OCI-M2 (cell line): ENCODE measurements around the gene CDH22.

Experiments
- DNase-seq: peaks from one replicate; lab custom pipeline; 2025; ENCODE audit not compliant: unreplicated experiment; lab: John Stamatoyannopoulos, UW

Gene CDH22

GRCh38 chr20:46127396-46128010 lies 180.8 kb downstream of the CDH22 start:
- no peak for DNase-seq

- DNase-seq, result no peak
These were observed 181.8 kb downstream of the CDH22 start for GRCh38 chr20:46126440-46127056.
